ENCODE measurements around the gene TMPRSS2.
"Not testable (repeated sequence)": the region's sequence is repeated elsewhere in the genome, so short reads cannot be mapped to it uniquely, and the experiment has no call there.

TMPRSS2 gene

GRCh38 chr21:41429305-41429704 lies 78.7 kb downstream of the TMPRSS2 start:
- no peak overlapping the region for H3K4me3 ChIP-seq
- no peak overlapping the region for H3K27ac ChIP-seq
- DNase-seq (ENCODE audit: low spot score): no peak
- no peak for TF ChIP-seq CTCF (IDR thresholded peaks at IDR 0.05)

- TF ChIP-seq CTCF (IDR thresholded peaks at IDR 0.05): no peak
- Histone ChIP-seq H3K4me3 (no peak overlapping the region), H3K27ac (no peak overlapping the region)
- peak; percentile 28 for DNase-seq (ENCODE audit: low spot score)
Observed at GRCh38 chr21:41428847-41429246, 79.1 kb downstream of the TMPRSS2 start.

- Histone ChIP-seq H3K4me3 (no peak overlapping the region), H3K27ac (no peak overlapping the region)
- DNase-seq (ENCODE audit: low spot score): peak; percentile 65
- TF ChIP-seq CTCF (IDR thresholded peaks at IDR 0.05): no peak
Observed at GRCh38 chr21:41428311-41428710, 79.6 kb downstream of the TMPRSS2 start.

DNA sequence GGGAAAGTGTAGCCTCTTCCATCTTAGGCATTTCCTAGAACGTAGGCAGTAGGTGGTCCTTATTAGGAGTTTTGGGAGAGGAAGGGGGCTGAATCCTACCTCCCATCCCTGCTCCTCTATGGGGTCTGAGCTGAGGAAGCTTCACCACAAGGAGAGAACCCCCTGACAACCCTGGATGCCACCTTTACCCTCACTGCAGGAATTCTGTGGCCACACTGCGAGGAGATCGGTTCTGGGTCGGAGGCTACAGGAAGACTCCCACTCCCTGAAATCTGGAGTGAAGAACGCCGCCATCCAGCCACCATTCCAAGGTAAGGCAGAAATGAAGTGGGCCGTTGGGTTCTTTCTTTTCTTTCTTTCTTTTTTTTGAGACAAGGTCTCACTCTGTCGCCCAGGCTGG lies 80.4 kb downstream of the TMPRSS2 start:
- DNase-seq (ENCODE audit: low spot score): peak; percentile 38
- no peak overlapping the region for H3K27ac ChIP-seq
- no peak overlapping the region for H3K4me3 ChIP-seq
- no peak for TF ChIP-seq CTCF (IDR thresholded peaks at IDR 0.05)

DNA sequence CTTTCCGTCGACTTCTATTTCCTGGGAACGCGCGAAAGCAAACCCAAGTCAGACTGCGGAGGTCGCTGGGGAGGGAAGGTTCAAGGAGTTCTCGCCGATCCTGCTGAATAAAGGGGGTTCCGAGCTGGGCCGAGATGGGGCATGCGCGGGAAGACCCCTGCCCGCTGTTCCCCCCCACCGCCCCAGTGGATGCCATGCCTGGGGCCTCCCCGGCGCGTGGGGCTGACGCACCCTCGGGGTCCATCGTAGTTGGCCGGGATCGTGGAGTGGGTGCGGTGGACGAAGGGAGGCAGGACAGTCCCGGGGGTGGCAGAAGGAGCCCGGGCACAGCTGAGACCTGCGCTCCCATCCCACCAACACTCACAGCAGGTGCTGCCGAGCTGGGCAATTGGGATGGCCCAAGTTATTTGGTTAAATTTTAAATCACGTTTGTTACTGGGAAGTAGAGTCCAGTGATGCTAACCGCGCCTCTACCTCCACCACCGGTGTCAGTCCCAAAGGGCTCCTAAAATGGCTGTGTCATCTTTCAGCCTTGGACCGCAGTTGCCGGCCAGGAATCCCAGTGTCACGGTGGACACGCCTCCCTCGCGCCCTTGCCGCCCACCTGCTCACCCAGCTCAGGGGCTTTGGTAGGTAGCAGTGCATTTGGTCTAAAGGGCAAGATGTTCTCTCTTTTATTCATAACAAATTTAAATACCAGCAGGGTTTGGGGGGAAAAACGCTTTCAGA lies 81.1 kb downstream of the TMPRSS2 start:
- H3K4me3 ChIP-seq: peak overlapping the region; percentile 87
- peak overlapping the region; percentile 53 to 68 for H3K27ac ChIP-seq
- DNase-seq (ENCODE audit: low spot score): no peak
- TF ChIP-seq CTCF (IDR thresholded peaks at IDR 0.05): no peak

DNA sequence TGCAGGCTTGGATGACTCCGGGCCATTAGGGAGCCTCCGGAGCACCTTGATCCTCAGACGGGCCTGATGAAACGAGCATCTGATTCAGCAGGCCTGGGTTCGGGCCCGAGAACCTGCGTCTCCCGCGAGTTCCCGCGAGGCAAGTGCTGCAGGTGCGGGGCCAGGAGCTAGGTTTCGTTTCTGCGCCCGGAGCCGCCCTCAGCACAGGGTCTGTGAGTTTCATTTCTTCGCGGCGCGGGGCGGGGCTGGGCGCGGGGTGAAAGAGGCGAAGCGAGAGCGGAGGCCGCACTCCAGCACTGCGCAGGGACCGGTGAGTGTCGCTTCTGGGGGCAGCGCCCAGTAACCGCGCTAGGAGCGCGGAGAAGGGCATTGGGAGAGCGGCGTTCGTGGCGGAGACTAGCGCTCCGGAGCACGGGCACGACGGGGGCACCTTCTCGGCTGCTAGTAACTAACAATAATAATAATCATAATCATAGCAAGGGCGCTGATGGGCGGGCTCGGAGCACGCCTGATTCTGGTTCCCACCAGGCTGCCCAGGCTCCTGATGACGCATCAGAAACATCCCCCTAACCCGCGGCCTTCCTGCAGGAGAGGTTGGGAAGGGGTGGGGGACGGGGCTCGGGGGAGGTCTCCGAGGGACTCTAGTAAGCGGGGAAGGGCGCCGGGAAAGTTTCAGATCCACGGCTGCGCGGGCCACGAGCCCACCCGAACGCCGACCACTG lies 81.8 kb downstream of the TMPRSS2 start, which contains the start of gene MX1:
Gene MX1 (plus strand): TSS at position 286 of the 722 bp plus-strand sequence. CDS start 5,832 bp downstream, outside the sequence.
- Histone ChIP-seq H3K27ac (peak within 1 kb of the TSS; percentile 53 to 68), H3K4me3 (peak within 1 kb of the TSS; percentile 87)
- TF ChIP-seq CTCF (IDR thresholded peaks at IDR 0.05): no peak
- no peak for DNase-seq (ENCODE audit: low spot score)

- Histone ChIP-seq H3K27ac (peak overlapping the region; percentile 53 to 68), H3K4me3 (peak overlapping the region; percentile 87)
Observed at GRCh38 chr21:41425588-41425953, 82.4 kb downstream of the TMPRSS2 start.

GRCh38 chr21:41423305-41423636 lies 84.7 kb downstream of the TMPRSS2 start:
- DNase-seq (ENCODE audit: low spot score): peak; percentile 12
- H3K27ac ChIP-seq, H3K4me3 ChIP-seq: not testable (repeated sequence)

More at GRCh38 chr21:41425588-41425953, 82.4 kb downstream of the TMPRSS2 start:
- no peak for TF ChIP-seq CTCF (IDR thresholded peaks at IDR 0.05)
- DNase-seq (ENCODE audit: low spot score): no peak

Measured in coronary artery (tissue), 2 donors.